Upper lobe of right lung (tissue), 1 donor: ENCODE measurements around the gene ZFYVE16. TPM values are rescaled to one million over a fixed set of nuclear protein-coding genes. Genes with fewer than 3 reads are reported as not detected.

Experiments
- ATAC-seq: fragments of 200-7000 bp; cut with Tn5 transposase; one replicate; pipeline ENCODE4 v1.9.1; 2020; ENCODE audit warnings: mild to moderate bottlenecking, moderate library complexity
- DNase-seq: peaks from one replicate; pipeline ENCODE4 v3.0.0-alpha.2; 2020
- H3K27ac ChIP-seq: fragments of 200-600 bp; one replicate; pipeline ENCODE4 v1.8.0; 2022
- H3K27me3 ChIP-seq: fragments of 200-600 bp; one replicate; pipeline ENCODE4 v1.8.0; 2022; ENCODE audit warnings: mild to moderate bottlenecking
- H3K36me3 ChIP-seq: fragments of 200-600 bp; one replicate; pipeline ENCODE4 v1.8.0; 2022
- H3K4me1 ChIP-seq: fragments of 200-600 bp; one replicate; pipeline ENCODE4 v1.8.0; 2022
- H3K4me3 ChIP-seq: fragments of 200-600 bp; one replicate; pipeline ENCODE4 v1.8.0; 2022; ENCODE audit warnings: mild to moderate bottlenecking
- H3K9me3 ChIP-seq: fragments of 200-600 bp; one replicate; pipeline ENCODE4 v1.8.0; 2022
- intact Hi-C: fragments of 100-400 bp; cut with DNase I; formaldehyde crosslinking; loops from one replicate; pipeline ENCODE4 v1.11.0; 2022
- total RNA-seq: library from RNA; stranded (reverse); fragmentation: NEBNext Ultra II Directional; extraction: Animal tissue kit (Norgen Biotek cat#: 25700); gene quantifications from one replicate; pipeline ENCODE4 v1.2.1, GENCODE V29; 2021
- TF ChIP-seq, protein P1 (sequence below): fragments of 200-600 bp; IDR thresholded peaks from one replicate; pipeline ENCODE4 v1.8.0; 2022; ENCODE audit warnings: antibody characterized with exemption
- donor health status: DM: no; HTN: yes; CAD: no; lungs with severe emphysema.

Gene ZFYVE16
- total RNA-seq, 1 donor from 2014 or later = 60.6 TPM

DNA sequence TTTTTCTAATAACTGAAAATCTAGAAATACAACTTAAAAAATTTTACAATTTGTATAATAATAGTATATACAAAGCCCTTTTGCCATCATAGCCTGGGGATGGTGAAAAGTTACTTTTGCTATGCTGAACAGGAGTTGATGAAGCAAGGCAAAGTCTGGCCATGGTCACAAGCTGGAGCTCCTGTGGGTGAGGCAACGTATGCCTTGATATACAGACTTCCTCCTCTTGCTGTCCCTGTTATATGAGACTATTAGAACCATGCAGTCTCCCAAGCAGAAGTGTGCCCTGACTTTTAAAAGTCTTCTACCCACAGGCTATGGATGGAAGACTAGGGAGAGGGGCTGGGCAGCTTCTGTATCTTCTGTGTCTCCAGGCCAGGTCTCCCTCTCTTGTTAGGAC is 95.8 kb downstream of the ZFYVE16 start:
- DNase-seq = no peak
- Histone ChIP-seq H3K27ac (no peak overlapping the region), H3K4me1 (no peaks in the 10 kb centered on the region), H3K27me3 (no peaks in the 10 kb centered on the region), H3K36me3 (no peaks in the 10 kb centered on the region), H3K4me3 (no peak overlapping the region), H3K9me3 (no peaks in the 10 kb centered on the region)
- peak; percentile 95 for ATAC-seq
- TF ChIP-seq, protein P1, sequence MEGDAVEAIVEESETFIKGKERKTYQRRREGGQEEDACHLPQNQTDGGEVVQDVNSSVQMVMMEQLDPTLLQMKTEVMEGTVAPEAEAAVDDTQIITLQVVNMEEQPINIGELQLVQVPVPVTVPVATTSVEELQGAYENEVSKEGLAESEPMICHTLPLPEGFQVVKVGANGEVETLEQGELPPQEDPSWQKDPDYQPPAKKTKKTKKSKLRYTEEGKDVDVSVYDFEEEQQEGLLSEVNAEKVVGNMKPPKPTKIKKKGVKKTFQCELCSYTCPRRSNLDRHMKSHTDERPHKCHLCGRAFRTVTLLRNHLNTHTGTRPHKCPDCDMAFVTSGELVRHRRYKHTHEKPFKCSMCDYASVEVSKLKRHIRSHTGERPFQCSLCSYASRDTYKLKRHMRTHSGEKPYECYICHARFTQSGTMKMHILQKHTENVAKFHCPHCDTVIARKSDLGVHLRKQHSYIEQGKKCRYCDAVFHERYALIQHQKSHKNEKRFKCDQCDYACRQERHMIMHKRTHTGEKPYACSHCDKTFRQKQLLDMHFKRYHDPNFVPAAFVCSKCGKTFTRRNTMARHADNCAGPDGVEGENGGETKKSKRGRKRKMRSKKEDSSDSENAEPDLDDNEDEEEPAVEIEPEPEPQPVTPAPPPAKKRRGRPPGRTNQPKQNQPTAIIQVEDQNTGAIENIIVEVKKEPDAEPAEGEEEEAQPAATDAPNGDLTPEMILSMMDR = no peak
- intact Hi-C loops = no loop called here

GRCh38 chr5:80504833-80505232 is 97.0 kb downstream of the ZFYVE16 start:
- Histone ChIP-seq H3K27me3 (no peaks in the 10 kb centered on the region), H3K4me1 (no peaks in the 10 kb centered on the region), H3K9me3 (no peaks in the 10 kb centered on the region), H3K27ac (no peak overlapping the region), H3K4me3 (no peak overlapping the region), H3K36me3 (no peaks in the 10 kb centered on the region)
- intact Hi-C loops = no loop called here
- TF ChIP-seq, protein P1 = no peak
- ATAC-seq (no peak), DNase-seq (no peak)

DNA sequence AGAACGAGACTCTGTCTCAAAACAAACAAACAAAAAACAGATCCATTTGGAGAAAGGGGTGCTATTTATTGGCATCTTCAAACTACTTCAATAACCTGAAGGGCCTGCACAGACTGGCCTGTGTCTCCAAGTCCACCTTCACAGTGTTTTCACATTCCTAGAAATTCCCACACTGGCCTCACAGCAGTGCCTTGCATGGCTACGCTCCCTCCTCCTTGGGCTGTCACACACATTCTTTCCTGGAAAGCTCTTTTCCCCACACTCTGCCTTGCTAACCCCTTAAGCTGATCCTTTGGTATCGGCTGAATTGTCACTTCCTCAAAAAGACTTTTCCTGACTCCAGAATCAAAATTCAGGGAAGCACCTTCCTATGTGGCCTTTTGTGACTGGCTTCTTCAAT is 99.8 kb downstream of the ZFYVE16 start:
- Histone ChIP-seq H3K4me1 (no peaks in the 10 kb centered on the region), H3K27ac (no peak overlapping the region), H3K4me3 (no peak overlapping the region), H3K27me3 (no peaks in the 10 kb centered on the region), H3K36me3 (no peaks in the 10 kb centered on the region), H3K9me3 (no peaks in the 10 kb centered on the region)
- ATAC-seq (no peak), DNase-seq (no peak)
- intact Hi-C loops = no loop called here
- TF ChIP-seq, protein P1 = no peak

DNA sequence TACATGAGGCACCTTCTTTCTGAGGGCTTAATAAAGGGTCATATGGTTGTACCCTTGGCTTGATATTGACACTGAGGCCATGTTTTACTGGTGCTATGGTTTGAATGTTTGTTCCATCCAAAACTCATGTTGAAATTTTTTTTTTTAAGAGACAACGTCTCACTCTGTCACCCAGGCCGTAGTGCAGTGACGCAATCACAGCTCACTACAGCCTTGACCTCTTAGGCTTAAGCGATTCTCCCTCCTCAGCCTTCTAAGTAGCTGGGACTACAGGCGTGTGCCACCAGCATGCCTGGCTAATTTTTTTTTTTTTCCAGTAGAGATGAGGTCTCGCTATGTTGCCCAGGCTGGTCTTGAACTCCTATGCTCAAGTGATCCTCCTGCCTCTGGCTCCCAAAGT is 101.0 kb downstream of the ZFYVE16 start:
- H3K27me3 ChIP-seq = no peaks in the 10 kb centered on the region
- no peak overlapping the region for H3K4me3 ChIP-seq
- DNase-seq = no peak
- no peak for ATAC-seq
- no peaks in the 10 kb centered on the region for H3K9me3 ChIP-seq
- intact Hi-C loops = no loop called here
- H3K36me3 ChIP-seq = no peaks in the 10 kb centered on the region
- no peaks in the 10 kb centered on the region for H3K4me1 ChIP-seq
- no peak overlapping the region for H3K27ac ChIP-seq
- TF ChIP-seq, protein P1 = no peak

GRCh38 chr5:80509362-80509761 is 101.5 kb downstream of the ZFYVE16 start:
- TF ChIP-seq, protein P1 = no peak
- Histone ChIP-seq H3K4me1 (no peaks in the 10 kb centered on the region), H3K36me3 (no peaks in the 10 kb centered on the region), H3K27me3 (no peaks in the 10 kb centered on the region), H3K9me3 (no peaks in the 10 kb centered on the region), H3K4me3 (no peak overlapping the region), H3K27ac (no peak overlapping the region)
- ATAC-seq (no peak), DNase-seq (no peak)
- intact Hi-C loops = no loop called here

DNA sequence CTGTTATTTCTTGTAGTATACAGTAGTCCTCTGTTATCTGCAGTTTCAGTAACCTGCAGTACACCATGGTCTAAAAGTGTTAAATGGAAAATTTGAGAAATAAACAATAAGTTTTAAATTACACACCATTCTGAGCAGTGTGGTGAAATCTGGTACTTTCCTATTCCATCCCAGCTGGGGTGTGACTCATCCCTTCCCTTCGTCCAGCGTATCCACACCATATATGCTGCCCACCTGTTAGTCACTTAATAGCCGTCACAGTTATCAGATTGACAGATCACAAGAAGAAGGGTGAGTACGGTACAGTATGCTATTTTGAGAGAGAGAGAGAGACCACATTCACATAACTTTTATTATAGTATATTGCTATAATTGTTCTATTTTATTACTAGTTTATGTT is 109.0 kb downstream of the ZFYVE16 start:
- Histone ChIP-seq H3K9me3 (no peaks in the 10 kb centered on the region), H3K4me1 (no peaks in the 10 kb centered on the region), H3K27me3 (no peaks in the 10 kb centered on the region), H3K27ac (no peak overlapping the region), H3K4me3 (no peak overlapping the region), H3K36me3 (peaks cover 6% of the 10 kb centered on the region)
- TF ChIP-seq, protein P1 = no peak
- no peak for DNase-seq
- intact Hi-C loops = no loop called here
- no peak for ATAC-seq
